Coronary artery (tissue), 2 donors: ENCODE results near the gene ATP5MC2.
"Not testable (repeated sequence)": the region's sequence is repeated elsewhere in the genome, so short reads cannot be mapped to it uniquely, and the experiment has no call there.

Experiments
- DNase-seq: peaks from one replicate; pipeline ENCODE4 v3.0.0-alpha.2; 2017; ENCODE audit warnings: low spot score
- H3K27ac ChIP-seq, 2 donors: fragments of 200-600 bp; sonication (generic); one replicate each; pipeline ENCODE4 v1.5.1; 2016 to 2019
- H3K4me3 ChIP-seq: fragments of 200-600 bp; sonication (generic); 2 replicates; pipeline ENCODE4 v1.5.1; 2016; ENCODE audit warnings: mild to moderate bottlenecking, moderate library complexity
- TF ChIP-seq, protein P1 (sequence below): fragments of 200-600 bp; sonication (generic); IDR thresholded peaks from one replicate; pipeline ENCODE4 v1.5.1; 2019; ENCODE audit warnings: antibody characterized with exemption

Gene ATP5MC2

DNA sequence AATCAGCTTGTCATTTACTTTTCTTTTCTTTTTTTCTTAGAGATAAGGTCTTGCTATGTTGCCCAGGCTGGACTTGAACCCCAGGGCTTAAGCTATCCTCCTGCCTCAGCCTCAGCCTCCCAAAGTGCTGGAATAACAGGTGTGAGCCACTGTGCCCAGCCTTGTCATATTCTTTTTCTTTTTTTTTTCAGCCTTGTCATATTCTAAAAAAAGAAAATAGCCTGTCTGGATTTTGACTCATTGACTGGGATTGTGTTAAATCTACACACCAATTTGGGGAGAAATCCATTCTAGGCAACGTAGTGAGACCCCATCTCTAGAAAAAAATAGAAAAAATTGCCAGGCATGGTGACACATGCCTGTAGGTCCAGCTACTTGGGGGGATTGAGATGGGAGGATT lies 24.1 kb downstream of the ATP5MC2 start:
- no peak overlapping the region for H3K4me3 ChIP-seq
- DNase-seq = no peak
- TF ChIP-seq, protein P1, sequence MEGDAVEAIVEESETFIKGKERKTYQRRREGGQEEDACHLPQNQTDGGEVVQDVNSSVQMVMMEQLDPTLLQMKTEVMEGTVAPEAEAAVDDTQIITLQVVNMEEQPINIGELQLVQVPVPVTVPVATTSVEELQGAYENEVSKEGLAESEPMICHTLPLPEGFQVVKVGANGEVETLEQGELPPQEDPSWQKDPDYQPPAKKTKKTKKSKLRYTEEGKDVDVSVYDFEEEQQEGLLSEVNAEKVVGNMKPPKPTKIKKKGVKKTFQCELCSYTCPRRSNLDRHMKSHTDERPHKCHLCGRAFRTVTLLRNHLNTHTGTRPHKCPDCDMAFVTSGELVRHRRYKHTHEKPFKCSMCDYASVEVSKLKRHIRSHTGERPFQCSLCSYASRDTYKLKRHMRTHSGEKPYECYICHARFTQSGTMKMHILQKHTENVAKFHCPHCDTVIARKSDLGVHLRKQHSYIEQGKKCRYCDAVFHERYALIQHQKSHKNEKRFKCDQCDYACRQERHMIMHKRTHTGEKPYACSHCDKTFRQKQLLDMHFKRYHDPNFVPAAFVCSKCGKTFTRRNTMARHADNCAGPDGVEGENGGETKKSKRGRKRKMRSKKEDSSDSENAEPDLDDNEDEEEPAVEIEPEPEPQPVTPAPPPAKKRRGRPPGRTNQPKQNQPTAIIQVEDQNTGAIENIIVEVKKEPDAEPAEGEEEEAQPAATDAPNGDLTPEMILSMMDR = no peak
- H3K27ac ChIP-seq = peak overlapping the region in 1 of 2 donors; percentile 27

DNA sequence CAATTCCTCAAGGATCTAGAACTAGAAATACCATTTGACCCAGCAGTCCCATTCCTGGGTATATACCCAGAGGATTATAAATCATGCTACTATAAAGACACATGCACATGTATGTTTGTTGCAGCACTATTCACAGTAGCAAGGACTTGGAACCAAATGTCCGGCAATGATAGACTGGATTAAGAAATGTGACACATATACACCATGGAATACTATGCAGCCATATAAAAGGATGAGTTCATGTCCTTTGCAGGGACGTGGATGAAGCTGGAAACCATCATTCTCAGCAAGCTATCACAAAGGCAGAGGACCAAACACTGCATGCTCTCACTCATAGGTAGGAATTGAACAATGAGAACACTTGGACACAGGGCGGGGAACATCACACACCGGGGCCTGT lies 29.6 kb downstream of the ATP5MC2 start:
- not testable (repeated sequence) for DNase-seq, H3K27ac ChIP-seq, H3K4me3 ChIP-seq

DNA sequence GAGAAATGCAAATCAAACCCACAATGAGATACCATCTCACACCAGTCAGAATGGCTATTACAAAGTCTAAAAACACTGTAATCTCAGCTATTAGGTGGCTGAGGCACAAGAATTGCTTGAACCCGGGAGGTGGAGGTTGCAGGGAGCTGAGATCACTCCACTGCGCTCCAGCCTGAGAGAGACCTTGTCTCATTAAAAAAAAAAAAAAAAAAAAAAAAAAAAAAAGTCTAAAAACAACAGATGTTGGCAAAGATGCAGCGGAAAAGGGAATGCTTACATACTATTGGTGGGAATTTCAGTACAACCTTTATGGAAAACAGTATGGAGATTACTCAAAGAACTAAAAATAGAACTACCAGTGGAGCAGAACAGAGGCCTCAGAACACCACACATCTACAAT lies 30.7 kb downstream of the ATP5MC2 start:
- no peak for DNase-seq
- no peak overlapping the region for H3K4me3 ChIP-seq
- TF ChIP-seq, protein P1 = no peak
- no peak overlapping the region for H3K27ac ChIP-seq

DNA sequence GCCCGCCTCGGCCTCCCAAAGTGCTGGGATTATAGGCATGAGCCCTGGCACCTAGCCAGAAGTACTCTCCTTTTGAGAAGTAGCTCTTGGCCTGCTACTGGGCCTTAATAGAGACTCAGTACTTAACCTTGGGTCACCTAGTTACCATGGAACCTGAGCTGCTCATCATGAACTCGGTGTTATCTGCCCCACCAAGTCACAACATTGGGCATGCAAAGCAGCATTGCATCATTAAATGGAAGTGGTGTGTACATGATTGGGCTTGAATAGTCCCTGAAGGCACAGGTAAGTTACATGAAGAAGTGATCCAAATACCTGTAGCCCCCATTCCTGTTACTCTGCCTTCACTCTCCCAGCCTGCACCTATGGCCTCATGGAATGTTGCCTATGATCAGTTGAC lies 31.8 kb downstream of the ATP5MC2 start:
- TF ChIP-seq, protein P1 = no peak

DNA sequence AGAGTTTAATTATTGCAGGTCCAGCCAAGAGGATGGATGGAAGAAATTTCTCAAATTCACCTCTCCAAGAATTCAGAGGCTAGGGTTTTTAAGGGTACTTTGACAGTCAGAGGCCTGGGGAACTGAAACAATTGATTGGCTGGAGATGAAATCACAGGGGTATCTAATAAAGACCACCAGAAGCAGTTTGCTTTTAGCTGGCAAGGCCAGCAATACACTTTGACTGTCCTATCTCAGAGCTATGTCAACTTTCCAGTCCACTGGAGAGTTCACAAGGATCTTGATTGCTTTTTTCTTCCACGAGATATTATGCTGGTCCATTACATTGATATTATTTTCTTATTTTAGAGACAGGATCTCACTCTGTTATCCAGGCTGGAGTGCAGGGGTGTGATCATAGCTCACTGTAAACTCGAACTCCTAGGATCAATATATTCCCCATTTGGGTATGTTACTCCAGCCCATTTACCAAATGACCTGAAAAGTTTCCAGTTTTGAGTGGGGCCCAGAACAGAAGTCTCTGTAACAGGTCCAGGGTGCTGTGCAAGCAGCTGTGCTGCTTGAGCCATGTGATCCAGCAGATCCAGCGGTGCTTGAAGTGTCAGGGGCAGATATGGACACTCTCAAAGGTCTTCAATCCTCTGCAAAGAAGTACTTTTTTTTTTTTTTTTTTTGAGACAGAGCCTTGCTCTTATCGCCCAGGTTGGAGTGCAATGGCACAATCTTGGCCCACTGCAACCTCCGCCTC lies 32.5 kb downstream of the ATP5MC2 start:
- TF ChIP-seq, protein P1 = no peak
- Histone ChIP-seq H3K27ac (no peak overlapping the region), H3K4me3 (no peak overlapping the region)
- no peak for DNase-seq

More for the DNA sequence above, 31.8 kb downstream of the ATP5MC2 start:
- DNase-seq = no peak
- no peak overlapping the region for H3K4me3 ChIP-seq
- no peak overlapping the region for H3K27ac ChIP-seq

DNA sequence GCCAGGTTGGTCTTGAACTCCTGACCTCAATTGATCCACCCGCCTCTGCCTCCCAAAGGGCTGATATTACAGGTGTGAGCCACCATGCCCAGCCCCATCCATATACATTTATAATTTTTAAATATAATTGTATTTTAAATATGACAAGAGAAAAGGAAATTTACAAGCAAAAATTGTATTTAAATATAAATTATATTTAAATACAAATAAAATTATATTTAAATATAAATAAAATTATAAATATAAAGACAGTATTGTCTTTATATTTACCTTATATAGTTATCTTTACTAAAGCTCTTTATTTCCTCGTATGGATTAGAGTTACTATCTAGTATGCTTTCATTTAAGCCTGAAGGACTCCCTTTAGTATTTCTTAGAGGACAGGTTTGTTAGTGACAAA lies 37.8 kb downstream of the ATP5MC2 start:
- H3K4me3 ChIP-seq = no peak overlapping the region
- DNase-seq = no peak
- TF ChIP-seq, protein P1 = no peak
- no peak overlapping the region for H3K27ac ChIP-seq

DNA sequence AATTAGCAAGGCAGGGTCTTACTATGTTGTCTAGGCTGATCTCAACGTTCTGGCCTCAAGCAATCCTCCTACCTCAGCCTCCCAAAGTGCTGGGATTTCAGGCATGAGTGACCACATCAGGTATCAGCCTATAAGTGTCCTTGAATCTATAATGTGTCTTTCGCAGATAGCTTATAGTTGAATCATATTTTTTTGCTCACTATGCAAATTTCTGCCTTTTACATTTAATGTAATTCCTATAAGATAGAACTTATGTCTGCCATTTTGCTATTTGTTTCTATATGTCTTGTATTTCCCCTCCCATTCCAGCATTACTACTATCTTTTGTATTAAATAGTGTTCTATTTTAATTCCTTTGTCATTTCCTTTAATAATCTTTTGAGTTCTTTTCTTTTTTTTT lies 39.2 kb downstream of the ATP5MC2 start:
- no peak for DNase-seq
- Histone ChIP-seq H3K27ac (no peak overlapping the region), H3K4me3 (no peak overlapping the region)
- TF ChIP-seq, protein P1 = no peak

DNA sequence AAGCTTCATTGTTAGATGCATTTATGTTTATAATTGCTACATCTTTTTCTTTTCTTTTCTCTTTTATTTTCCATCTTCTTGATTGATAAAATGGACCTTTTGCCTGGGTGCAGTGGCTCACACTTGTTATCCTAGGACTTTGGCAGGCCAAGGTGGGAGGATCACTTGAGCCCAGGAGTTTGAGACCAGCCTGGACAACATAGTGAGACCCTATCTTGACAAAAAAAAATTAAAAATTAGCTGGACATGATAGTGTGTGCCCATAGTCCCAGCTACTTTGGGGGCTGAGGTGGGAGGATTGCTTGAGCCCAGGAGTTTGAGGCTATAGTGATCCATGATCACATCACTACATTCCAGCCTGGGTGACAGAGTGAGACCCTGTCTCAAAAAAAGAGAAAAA lies 40.2 kb downstream of the ATP5MC2 start:
- not testable (repeated sequence) for H3K27ac ChIP-seq, H3K4me3 ChIP-seq, DNase-seq
